ENCODE data around the gene SPTSSA. TPM values are rescaled to one million over a fixed set of nuclear protein-coding genes. Genes with fewer than 3 reads are reported as not detected.
"Not testable (repeated sequence)": the region's sequence is repeated elsewhere in the genome, so short reads cannot be mapped to it uniquely, and the experiment has no call there.

Gene SPTSSA
- total RNA-seq = 10 to 100 TPM in 3 of 4 donors, 1 to 10 TPM in 1; 4.8 to 45.7 (median 28.4) TPM

GRCh38 chr14:34462132-34462893 is at the start of gene SPTSSA:
Gene SPTSSA (minus strand): TSS chr14:34462240. CDS start chr14:34462207, 33 bp downstream.
- in situ Hi-C loops (cut with MboI; ENCODE audit: low pct_ligation_motif_present in 1 of 4, low pct_unique_long_range_greater_than_20kb in 1 of 4, low sequenced_read_pairs in 3 of 4) (no loop called here), intact Hi-C loops (cut with DNase I; ENCODE audit: low total_unique reads) (no loop called here)
- Histone ChIP-seq H3K27ac (peak within 1 kb of the TSS; percentile 91 to 98 (median 98)), H3K4me1 (peaks cover 4 to 37% (median 19%) of the 10 kb centered on the region in 4 donors), H3K9me3 (no peaks in the 10 kb centered on the region), H3K27me3 (no peaks in the 10 kb centered on the region), H3K4me3 (peak within 1 kb of the TSS; percentile 66 to 96 (median 82)), H3K36me3 (no peaks in the 10 kb centered on the region)
- DNase-seq = peak; percentile 96
- peak; percentile 89 for TF ChIP-seq POLR2A (IDR thresholded peaks at IDR 0.05)
- peak; percentile 96 to 97 (median 96) for TF ChIP-seq POLR2AphosphoS5 (IDR thresholded peaks at IDR 0.05)
- no peak for TF ChIP-seq CTCF (IDR thresholded peaks at IDR 0.05)
- 2% methylated on average over 40 of the region's 82 CpGs; no CpG with 5 or more reads in 1 of the 2 donors for WGBS, 2 donors (ENCODE audit: low coverage in 1 of 2)

- no peak for DNase-seq
- in situ Hi-C loops (cut with MboI; ENCODE audit: low pct_ligation_motif_present in 1 of 4, low pct_unique_long_range_greater_than_20kb in 1 of 4, low sequenced_read_pairs in 3 of 4) = no loop called here
Measured at GRCh38 chr14:34507884-34508283, 45.8 kb upstream of the SPTSSA start.

GRCh38 chr14:34507459-34507858 is 45.4 kb upstream of the SPTSSA start:
- no peaks in the 10 kb centered on the region for H3K9me3 ChIP-seq
- H3K27me3 ChIP-seq = no peaks in the 10 kb centered on the region
- intact Hi-C loops (cut with DNase I; ENCODE audit: low total_unique reads) (no loop called here), in situ Hi-C loops (cut with MboI; ENCODE audit: low pct_ligation_motif_present in 1 of 4, low pct_unique_long_range_greater_than_20kb in 1 of 4, low sequenced_read_pairs in 3 of 4) (no loop called here)
- peaks cover 0 to 23% (median 11%) of the 10 kb centered on the region in 4 donors for H3K4me1 ChIP-seq
- H3K27ac ChIP-seq = peak overlapping the region; percentile 66 to 82 (median 74)
- H3K36me3 ChIP-seq = no peaks in the 10 kb centered on the region
- peak; percentile 36 for DNase-seq
- WGBS, 2 donors (ENCODE audit: low coverage in 1 of 2) = 55 to 60% methylated on average over 1 to 9 of the region's 9 CpGs
- TF ChIP-seq CTCF (IDR thresholded peaks at IDR 0.05) = no peak
- no peak for TF ChIP-seq POLR2A (IDR thresholded peaks at IDR 0.05)
- TF ChIP-seq POLR2AphosphoS5 (IDR thresholded peaks at IDR 0.05) = no peak
- TF ChIP-seq EP300 (IDR thresholded peaks at IDR 0.05; ENCODE audit: low read depth) = no peak
- no peak overlapping the region for H3K4me3 ChIP-seq

More at GRCh38 chr14:34507884-34508283, 45.8 kb upstream of the SPTSSA start:
- H3K9me3 ChIP-seq = no peaks in the 10 kb centered on the region
- H3K36me3 ChIP-seq = no peaks in the 10 kb centered on the region
- H3K27me3 ChIP-seq = no peaks in the 10 kb centered on the region
- intact Hi-C loops (cut with DNase I; ENCODE audit: low total_unique reads) = no loop called here
- WGBS, 2 donors (ENCODE audit: low coverage in 1 of 2) = 90 to 95% methylated on average over 7 to 11 of the region's 11 CpGs
- H3K27ac ChIP-seq = peak overlapping the region in 1 of 4 donors; percentile 72
- no peak for TF ChIP-seq POLR2AphosphoS5 (IDR thresholded peaks at IDR 0.05)
- H3K4me1 ChIP-seq = peaks cover 0 to 19% (median 10%) of the 10 kb centered on the region in 4 donors
- no peak overlapping the region for H3K4me3 ChIP-seq

- H3K4me3 ChIP-seq; H3K36me3 ChIP-seq; intact Hi-C loops (cut with DNase I; ENCODE audit: low total_unique reads); H3K9me3 ChIP-seq; H3K27me3 ChIP-seq; DNase-seq; in situ Hi-C loops (cut with MboI; ENCODE audit: low pct_ligation_motif_present in 1 of 4, low pct_unique_long_range_greater_than_20kb in 1 of 4, low sequenced_read_pairs in 3 of 4): not testable (repeated sequence)
- H3K4me1 ChIP-seq = peaks cover 0 to 26% (median 15%) of the 10 kb centered on the region in 4 donors
- 44 to 64% methylated on average over 1 to 5 of the region's 5 CpGs for WGBS, 2 donors (ENCODE audit: low coverage in 1 of 2)
- peak overlapping the region; percentile 72 to 87 (median 78) for H3K27ac ChIP-seq
Measured at GRCh38 chr14:34505124-34505491, 43.1 kb upstream of the SPTSSA start.

GRCh38 chr14:34504027-34504426 is 42.0 kb upstream of the SPTSSA start:
- intact Hi-C loops (cut with DNase I; ENCODE audit: low total_unique reads); DNase-seq; H3K27me3 ChIP-seq; H3K4me3 ChIP-seq; H3K9me3 ChIP-seq; H3K27ac ChIP-seq; in situ Hi-C loops (cut with MboI; ENCODE audit: low pct_ligation_motif_present in 1 of 4, low pct_unique_long_range_greater_than_20kb in 1 of 4, low sequenced_read_pairs in 3 of 4); H3K36me3 ChIP-seq: not testable (repeated sequence)
- 80 to 90% methylated on average over 9 of the region's 9 CpGs for WGBS, 2 donors (ENCODE audit: low coverage in 1 of 2)
- H3K4me1 ChIP-seq = peaks cover 0 to 34% (median 15%) of the 10 kb centered on the region in 4 donors
